ENCODE measurements around the gene ZMPSTE24.

GRCh38 chr1:40265298-40265697 is 7.3 kb downstream of the ZMPSTE24 start:
- TF ChIP-seq POLR2A (IDR thresholded peaks at IDR 0.05; ENCODE audit: low read depth, low read length) (no peak), TAF1 (IDR thresholded peaks at IDR 0.05; ENCODE audit: low read depth, low read length) (no peak)
